ENCODE results near the gene CSN3. TPM values are rescaled to one million over a fixed set of nuclear protein-coding genes. Genes with fewer than 3 reads are reported as not detected.

Gene CSN3
- total and polyA plus RNA-seq, 2 of the 4 experiments (the other 2 are of a cell fraction): not detected

- in situ Hi-C loops (cut with MboI; ENCODE audit: low sequenced_read_pairs) (no loop called here), dilution Hi-C loops (cut with HindIII; ENCODE audit: low sequenced_read_pairs, unreplicated experiment) (no loop called here), intact Hi-C loops (cut with micrococcal nuclease) (no loop called here)
- H3K4ac ChIP-seq (ENCODE audit: low read depth, low read length): no peak overlapping the region
- no peaks in the 10 kb centered on the region for H3K36me3 ChIP-seq (ENCODE audit: control insufficient read depth, insufficient read depth, low read length)
- TF ChIP-seq RAD21 (IDR thresholded peaks at IDR 0.05; ENCODE audit: low read length) (no peak), CTCF (conservative IDR thresholded peaks at IDR 0.05; ENCODE audit: low read depth, low read length) (no peak), MAZ (IDR thresholded peaks at IDR 0.05; ENCODE audit: borderline replicate concordance, low read depth, low read length) (no peak), CEBPB (IDR thresholded peaks at IDR 0.05; ENCODE audit: low read depth, low read length) (no peak), SMC3 (IDR thresholded peaks at IDR 0.05; ENCODE audit: low read depth, low read length) (no peak), ELK1 (IDR thresholded peaks at IDR 0.05; ENCODE audit: borderline replicate concordance, low read depth, low read length) (no peak), USF2 (IDR thresholded peaks at IDR 0.05; ENCODE audit: low read depth, low read length) (no peak), MXI1 (IDR thresholded peaks at IDR 0.05; ENCODE audit: borderline replicate concordance, low read depth, low read length) (no peak), NFE2L2 (IDR thresholded peaks at IDR 0.05; ENCODE audit: low read depth, low read length) (no peak), MAFK (IDR thresholded peaks at IDR 0.05; ENCODE audit: low read depth, low read length) (no peak), FOS (IDR thresholded peaks at IDR 0.05; ENCODE audit: low read depth, low read length) (no peak), POLR2A (IDR thresholded peaks at IDR 0.05; ENCODE audit: low read depth, low read length) (no peak), BHLHE40 (IDR thresholded peaks at IDR 0.05; ENCODE audit: low read depth, low read length) (no peak), RFX5 (IDR thresholded peaks at IDR 0.05; ENCODE audit: low read depth, low read length) (no peak), RCOR1 (IDR thresholded peaks at IDR 0.05; ENCODE audit: insufficient replicate concordance, low read length) (no peak), CHD1 (IDR thresholded peaks at IDR 0.05; ENCODE audit: low read depth, low read length) (no peak)
- H3K14ac ChIP-seq (replicated peaks; ENCODE audit: low read depth, low read length): no peak overlapping the region
- H3K27me3 ChIP-seq (ENCODE audit: control insufficient read depth, insufficient read depth, low read length): no peaks in the 10 kb centered on the region
- no peaks in the 10 kb centered on the region for H4K20me1 ChIP-seq (ENCODE audit: insufficient read depth, low read length)
- H4K5ac ChIP-seq (ENCODE audit: low read depth, low read length): no peak overlapping the region
- no peak overlapping the region for H2AFZ ChIP-seq (replicated peaks; ENCODE audit: low read length, poor library complexity)
- H4K8ac ChIP-seq (ENCODE audit: low read depth in 2 of 2, low read length in 2 of 2): no peak overlapping the region
- no peak overlapping the region for H2BK120ac ChIP-seq (ENCODE audit: low read depth, low read length)
- no peak overlapping the region for H4K91ac ChIP-seq (ENCODE audit: insufficient read depth, low read depth, low read length)
- no peak overlapping the region for H3K9ac ChIP-seq (ENCODE audit: low read depth, low read length)
- ChIA-PET CTCF (no interaction called here), POLR2A (ENCODE audit: unreplicated experiment) (no interaction called here)
- no peak overlapping the region for H2AK9ac ChIP-seq (replicated peaks; ENCODE audit: low read depth, low read length, poor library complexity)
- BruUV-seq (replicated peaks): no TSS peak
- no peak overlapping the region for H3K56ac ChIP-seq (ENCODE audit: extremely low read depth, insufficient read depth, low read length)
- H3K18ac ChIP-seq (ENCODE audit: low read depth, low read length): no peak overlapping the region
- H3K79me1 ChIP-seq (ENCODE audit: low read depth in 1 of 2, low read length in 2 of 2): no peaks in the 10 kb centered on the region
- H3K23ac ChIP-seq (ENCODE audit: low read depth, low read length): no peak overlapping the region
- H3K27ac ChIP-seq (ENCODE audit: insufficient read depth, low read length): no peak overlapping the region
- H3K9me1 ChIP-seq (ENCODE audit: insufficient read depth, low read length): no peaks in the 10 kb centered on the region
- no peak overlapping the region for H3K4me3 ChIP-seq (ENCODE audit: insufficient read depth, low read depth, low read length)
- no peak overlapping the region for H3K4me2 ChIP-seq (ENCODE audit: low read depth, low read length)
- H2BK5ac ChIP-seq (ENCODE audit: low read depth, low read length, poor library complexity, severe bottlenecking): no peak overlapping the region
- no peaks in the 10 kb centered on the region for H3K4me1 ChIP-seq (ENCODE audit: control insufficient read depth, insufficient read depth, low read length)
- no peak overlapping the region for H2BK15ac ChIP-seq (ENCODE audit: low read depth, low read length)
- ATAC-seq (ENCODE audit: low read depth) (no peak), DNase-seq (no peak)
- no CpG with 5 or more reads among the region's 1 CpG for WGBS, 2 experiments (ENCODE audit: extremely low coverage in 2 of 2, insufficient read length in 1 of 2)
- H3K9me3 ChIP-seq (ENCODE audit: control insufficient read depth, insufficient read depth, low read length): no peaks in the 10 kb centered on the region
- no peak overlapping the region for H2BK20ac ChIP-seq (ENCODE audit: low read depth, low read length)
- no peak overlapping the region for H2AK5ac ChIP-seq (ENCODE audit: low read depth, low read length)
Measured at GRCh38 chr4:70251945-70252277, 9.5 kb downstream of the CSN3 start.

Measured in IMR-90 (cell line).